ENCODE results near the gene ZBTB34.

ZBTB34 gene

GRCh38 chr9:126927419-126927818 is 67.0 kb downstream of the ZBTB34 start:
- Histone ChIP-seq H3K9me3 (ENCODE audit: insufficient read depth, low read depth, low read length) (no peaks in the 10 kb centered on the region), H3K36me3 (ENCODE audit: insufficient read depth, low read length) (no peaks in the 10 kb centered on the region), H3K4me3 (ENCODE audit: low read length) (no peak overlapping the region), H3K9ac (ENCODE audit: low read depth, low read length) (no peak overlapping the region), H3K27me3 (ENCODE audit: insufficient read depth, low read length) (no peaks in the 10 kb centered on the region), H3K4me1 (ENCODE audit: insufficient read depth, low read length) (0 out of 2 replicates have a peak, but pooled peaks cover 2% of the 10 kb centered on the region), H3K27ac (ENCODE audit: low read depth, low read length) (no peak overlapping the region)
- WGBS = 85% methylated on average over 6 of the region's 6 CpGs

- H3K36me3 ChIP-seq (ENCODE audit: insufficient read depth, low read length) = no peaks in the 10 kb centered on the region
- H3K4me1 ChIP-seq (ENCODE audit: insufficient read depth, low read length) = peaks cover 9% of the 10 kb centered on the region; the same call in 1 of the 2 replicates
- no peaks in the 10 kb centered on the region for H3K27me3 ChIP-seq (ENCODE audit: insufficient read depth, low read length)
- H3K9me3 ChIP-seq (ENCODE audit: insufficient read depth, low read depth, low read length) = no peaks in the 10 kb centered on the region
- 64% methylated on average over 11 of the region's 11 CpGs for WGBS
- no peak overlapping the region for H3K9ac ChIP-seq (ENCODE audit: low read depth, low read length)
- no peak overlapping the region for H3K4me3 ChIP-seq (ENCODE audit: low read length)
- H3K27ac ChIP-seq (ENCODE audit: low read depth, low read length) = no peak overlapping the region
These were observed 72.5 kb downstream of the ZBTB34 start for GRCh38 chr9:126932871-126933321.

- no peak overlapping the region for H3K27ac ChIP-seq (ENCODE audit: low read depth, low read length)
- no peaks in the 10 kb centered on the region for H3K9me3 ChIP-seq (ENCODE audit: insufficient read depth, low read depth, low read length)
- H3K36me3 ChIP-seq (ENCODE audit: insufficient read depth, low read length) = no peaks in the 10 kb centered on the region
- no peaks in the 10 kb centered on the region for H3K27me3 ChIP-seq (ENCODE audit: insufficient read depth, low read length)
- H3K9ac ChIP-seq (ENCODE audit: low read depth, low read length) = no peak overlapping the region
- H3K4me1 ChIP-seq (ENCODE audit: insufficient read depth, low read length) = peaks cover 9% of the 10 kb centered on the region; the same call in 1 of the 2 replicates
- 88% methylated on average over 11 of the region's 11 CpGs for WGBS
- H3K4me3 ChIP-seq (ENCODE audit: low read length) = no peak overlapping the region
These were observed 73.0 kb downstream of the ZBTB34 start for GRCh38 chr9:126933334-126933980.

- Histone ChIP-seq H3K27me3 (ENCODE audit: insufficient read depth, low read length) (no peaks in the 10 kb centered on the region), H3K36me3 (ENCODE audit: insufficient read depth, low read length) (no peaks in the 10 kb centered on the region), H3K9me3 (ENCODE audit: insufficient read depth, low read depth, low read length) (no peaks in the 10 kb centered on the region), H3K27ac (ENCODE audit: low read depth, low read length) (no peak overlapping the region), H3K9ac (ENCODE audit: low read depth, low read length) (no peak overlapping the region), H3K4me1 (ENCODE audit: insufficient read depth, low read length) (peaks cover 9% of the 10 kb centered on the region; the same call in 1 of the 2 replicates), H3K4me3 (ENCODE audit: low read length) (no peak overlapping the region)
- 92% methylated on average over 8 of the region's 8 CpGs for WGBS
These were observed 74.0 kb downstream of the ZBTB34 start for GRCh38 chr9:126934441-126934840.

Measured in HUES64 (cell line).